HG02623 (cell line): ENCODE data around the gene TRIM9.

Source experiments
- ATAC-seq: cut with Tn5 transposase; IDR thresholded peaks from one replicate; pipeline ENCODE4 v1.9.1; 2021; ENCODE audit warnings: moderate library complexity; ENCODE audit not compliant: unreplicated experiment

Gene TRIM9

DNA sequence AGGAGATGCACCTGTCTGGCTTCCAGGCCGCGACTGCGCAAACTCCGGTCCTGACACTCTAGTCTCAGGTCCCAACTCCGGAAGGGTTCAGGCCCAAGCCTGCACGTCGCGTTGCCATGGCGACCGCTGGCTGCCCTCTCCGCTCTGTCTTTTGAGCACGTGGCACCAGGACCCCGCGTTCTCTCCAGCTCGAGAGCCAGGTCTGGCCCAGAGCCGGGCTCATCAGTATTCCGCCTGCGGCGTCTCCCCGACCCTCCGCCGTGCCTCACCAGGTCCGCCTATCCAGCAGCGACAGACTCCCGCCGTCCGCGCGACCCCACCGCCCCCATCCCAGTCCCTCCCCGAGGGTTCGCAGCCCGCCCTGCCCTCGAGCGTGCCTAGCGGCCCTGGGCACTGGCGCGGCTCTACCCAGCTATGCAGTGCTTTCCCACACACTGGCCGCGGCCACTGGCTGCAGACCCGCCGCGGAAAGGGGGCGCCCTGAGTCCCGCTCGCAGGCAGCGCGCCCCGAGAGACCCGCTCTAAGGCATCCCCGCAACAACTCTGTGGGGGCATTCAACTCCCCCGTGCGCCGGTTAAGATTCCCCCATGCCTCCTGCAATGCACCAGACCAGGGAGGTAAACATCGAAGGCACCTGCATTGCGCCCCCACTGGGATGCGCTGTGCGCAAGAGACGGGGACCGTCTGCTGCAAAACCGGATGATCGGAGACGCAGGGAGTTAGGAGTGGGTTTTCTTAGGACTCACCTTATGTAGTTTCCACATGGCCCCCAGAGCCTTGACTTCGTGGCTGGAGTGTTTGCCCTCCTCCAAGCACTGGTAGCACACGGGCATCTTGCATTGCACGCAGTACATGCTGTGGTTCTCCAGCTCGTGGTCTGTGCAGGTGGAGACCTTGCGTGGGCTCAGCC lies 1.3 kb downstream of the TRIM9 start:
- no peak for ATAC-seq

DNA sequence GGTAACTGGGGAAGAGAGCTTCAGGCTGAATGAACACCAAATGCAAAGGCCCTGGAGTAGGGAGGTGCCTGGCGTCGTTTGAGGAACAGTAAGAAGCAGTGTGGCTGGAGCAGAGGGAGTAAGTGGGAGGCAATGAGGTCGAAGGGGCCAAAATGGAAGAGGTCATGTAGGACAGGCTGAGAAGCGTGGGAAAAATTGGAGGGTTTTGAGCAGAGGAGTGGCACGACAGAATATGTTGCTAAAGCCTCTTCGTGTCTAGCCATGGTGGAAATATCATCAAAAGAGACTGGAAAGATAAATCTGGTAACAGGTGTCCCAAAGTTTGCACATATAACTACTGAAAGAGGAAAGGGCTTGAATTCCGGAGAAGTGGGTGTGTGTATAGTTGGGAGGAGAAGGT lies 1.9 kb downstream of the TRIM9 start:
- ATAC-seq, result no peak

DNA sequence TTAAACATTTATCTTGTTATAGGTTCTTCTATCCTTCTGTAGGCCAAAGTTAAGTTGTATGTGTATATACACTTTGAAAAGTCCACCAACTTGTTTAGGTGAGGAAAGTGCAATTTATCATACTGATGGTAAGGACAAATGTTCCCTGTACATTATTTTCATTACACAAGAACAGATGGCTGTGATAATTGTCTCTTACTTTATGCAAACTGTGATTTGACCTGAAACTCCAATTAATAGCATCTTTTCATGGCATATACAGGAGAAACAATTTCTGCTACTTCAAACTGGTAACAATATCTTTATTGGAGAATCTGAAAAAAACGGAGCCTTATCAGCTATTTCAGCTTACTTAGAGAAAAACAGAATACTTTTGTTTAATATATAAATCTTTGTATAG lies 5.6 kb downstream of the TRIM9 start:
- no peak for ATAC-seq

DNA sequence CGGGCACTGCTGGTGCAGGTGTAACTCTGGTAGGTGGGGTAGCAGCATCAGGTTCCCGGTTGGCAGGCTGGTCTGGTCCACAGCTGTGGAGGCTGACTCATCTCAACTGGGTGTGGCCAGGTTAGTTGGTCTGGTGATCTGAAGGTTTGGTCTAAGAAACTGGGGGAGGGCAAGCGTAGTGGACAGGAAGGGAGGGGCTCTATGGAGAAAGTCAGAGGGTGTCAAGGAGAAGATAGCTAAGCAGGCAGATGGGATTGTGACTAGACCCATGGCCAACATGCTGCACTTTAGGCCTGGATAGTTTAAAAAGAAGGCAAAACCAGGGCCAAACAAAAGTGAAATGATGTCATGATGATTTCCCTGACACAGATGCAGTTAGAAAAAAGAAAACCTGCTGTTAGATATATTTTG lies 7.9 kb downstream of the TRIM9 start:
- no peak for ATAC-seq

DNA sequence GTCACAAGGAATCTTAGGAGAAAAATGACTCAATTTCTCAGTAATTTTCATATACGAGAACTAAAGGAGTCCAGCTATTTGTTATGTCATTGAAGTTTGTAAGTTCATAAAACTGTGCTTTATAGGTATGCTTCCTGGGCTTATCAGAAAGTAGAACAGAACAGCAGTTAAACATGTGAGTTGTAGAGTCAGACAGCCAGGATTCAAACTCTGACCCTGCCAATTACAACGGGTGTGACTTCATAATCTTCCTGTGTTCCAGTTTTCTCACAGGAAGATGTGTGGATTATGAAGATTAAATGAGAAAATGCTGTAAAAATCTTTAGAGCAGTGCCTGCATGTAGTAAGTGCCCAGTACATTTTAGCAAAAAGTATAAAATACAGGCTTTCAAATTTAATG lies 8.9 kb downstream of the TRIM9 start:
- no peak for ATAC-seq

DNA sequence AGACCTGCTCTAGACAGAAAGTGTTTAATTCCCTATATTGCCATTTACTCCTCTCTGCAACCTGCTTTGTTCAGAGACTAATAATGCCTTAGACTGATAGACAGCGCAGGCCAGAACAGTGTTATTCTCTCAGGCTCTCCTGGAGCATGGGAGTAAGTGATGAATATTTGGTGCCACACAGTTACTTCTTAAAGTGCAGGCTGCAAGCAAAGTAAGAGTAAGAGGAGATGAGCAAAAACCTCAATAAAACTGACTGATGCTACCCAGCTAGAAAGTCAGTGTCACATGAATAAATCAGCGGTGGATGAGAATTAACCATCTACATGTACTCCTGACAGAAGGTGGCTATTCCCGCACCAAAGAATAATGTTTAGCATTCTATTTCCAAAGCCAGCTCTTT lies 9.9 kb downstream of the TRIM9 start:
- no peak for ATAC-seq

DNA sequence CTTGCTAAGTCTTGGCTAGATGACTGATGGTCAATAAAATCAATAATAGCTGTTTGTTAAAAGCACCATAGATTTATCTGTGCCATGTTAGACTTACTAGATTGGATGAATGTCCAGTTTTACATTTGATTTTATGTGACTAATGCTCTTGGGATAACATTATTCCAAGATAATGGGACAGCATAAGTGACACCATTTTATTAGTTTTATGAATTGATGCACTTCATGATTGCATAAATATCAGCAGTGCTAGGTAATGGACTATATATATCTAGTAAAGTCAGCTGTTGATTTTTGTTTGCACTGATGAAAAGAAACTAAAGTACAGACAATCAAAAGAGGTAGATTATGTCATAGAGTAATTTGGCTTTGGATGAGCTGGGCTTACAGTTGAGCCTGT lies 10.4 kb downstream of the TRIM9 start:
- no peak for ATAC-seq

DNA sequence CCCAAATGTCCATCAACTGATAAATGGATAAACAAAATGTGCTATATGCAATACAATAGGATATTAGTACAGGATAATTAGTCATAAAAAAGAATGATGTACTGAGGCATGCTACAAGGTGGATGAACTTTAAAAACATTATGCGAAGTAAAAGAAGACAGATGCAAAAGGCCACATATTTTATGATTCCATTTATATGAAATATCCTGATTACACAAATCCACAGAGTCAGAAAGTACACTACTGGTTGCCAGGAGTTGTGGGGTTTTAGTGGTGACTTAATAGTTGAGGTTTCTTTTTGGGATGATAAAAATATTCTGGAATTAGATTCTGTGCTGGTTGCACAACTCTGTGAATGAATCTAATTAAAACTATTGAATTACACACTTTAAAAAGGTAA lies 12.6 kb downstream of the TRIM9 start:
- no peak for ATAC-seq

DNA sequence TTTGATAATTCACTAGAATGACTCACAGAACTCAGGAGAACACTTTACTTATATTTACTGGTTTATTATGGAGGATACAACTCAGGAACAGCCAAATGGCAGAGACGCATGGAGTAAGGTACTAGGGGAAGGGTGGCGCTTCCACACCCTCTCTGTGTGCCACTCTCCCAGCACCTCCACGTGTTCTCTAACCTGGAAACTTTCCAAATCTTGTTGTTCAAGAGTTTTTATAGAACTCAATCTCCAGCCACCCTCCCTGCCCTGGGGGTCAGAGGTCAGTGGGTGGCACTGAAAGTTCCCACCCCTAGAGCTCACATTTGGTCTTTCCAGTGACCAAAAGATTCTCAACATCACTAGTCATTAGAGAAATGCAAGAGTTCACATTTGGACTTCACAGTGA lies 13.2 kb downstream of the TRIM9 start:
- ATAC-seq, result no peak

DNA sequence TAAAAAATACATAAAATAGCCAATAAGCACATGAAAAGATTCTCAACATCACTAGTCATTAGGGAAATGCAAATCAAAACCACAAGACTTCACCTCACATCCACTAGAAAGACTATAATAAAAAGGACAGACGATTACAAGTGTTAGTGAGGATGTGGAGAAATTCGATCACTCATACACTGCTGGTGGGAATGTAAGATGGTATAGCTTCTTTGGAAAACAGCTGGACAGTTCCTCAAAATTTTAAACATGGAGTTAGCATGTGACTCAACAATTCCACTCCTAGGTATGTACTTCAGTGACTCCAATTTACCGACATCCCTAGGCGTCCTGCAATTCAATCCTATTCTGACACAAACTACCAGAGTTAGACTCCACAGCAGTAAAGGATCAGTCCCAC lies 13.7 kb downstream of the TRIM9 start:
- ATAC-seq, result no peak

DNA sequence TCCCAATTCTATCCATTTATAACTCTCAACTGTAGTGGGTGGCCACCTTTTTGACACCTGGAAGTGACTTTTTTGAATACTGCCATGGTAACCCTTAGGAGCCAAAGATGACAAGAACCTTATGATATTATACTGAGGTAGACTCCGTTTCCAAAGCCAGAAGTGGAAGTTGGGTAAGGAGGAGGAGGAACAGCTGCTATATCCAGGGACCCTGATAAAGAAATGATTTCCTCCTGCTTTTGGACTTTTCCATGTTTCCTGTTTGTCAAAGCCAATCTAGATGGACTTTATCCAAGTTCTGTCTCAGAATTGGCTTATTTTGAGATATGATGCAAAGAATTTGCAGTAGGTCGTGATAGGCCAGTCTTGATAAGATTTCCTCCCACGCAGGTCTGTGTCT lies 14.3 kb downstream of the TRIM9 start:
- no peak for ATAC-seq

DNA sequence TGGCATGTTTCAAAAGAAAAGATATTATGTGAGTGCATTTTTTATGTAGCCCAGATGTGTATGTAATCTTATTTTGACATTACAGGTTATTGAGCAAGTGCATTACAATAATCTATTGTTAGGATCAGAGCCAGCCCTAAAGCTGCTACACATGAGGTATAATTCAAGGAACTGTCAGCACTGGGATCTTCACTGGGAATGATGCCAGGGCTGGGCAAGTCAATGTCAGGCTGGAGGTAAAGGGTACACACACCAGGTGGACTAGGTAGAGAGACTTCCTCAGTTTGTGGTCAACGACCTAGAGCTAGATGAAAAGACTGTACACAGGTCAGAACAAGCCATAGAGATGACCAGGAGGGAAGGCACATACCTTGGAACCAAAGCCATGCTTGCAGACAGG lies 15.4 kb downstream of the TRIM9 start:
- no peak for ATAC-seq

DNA sequence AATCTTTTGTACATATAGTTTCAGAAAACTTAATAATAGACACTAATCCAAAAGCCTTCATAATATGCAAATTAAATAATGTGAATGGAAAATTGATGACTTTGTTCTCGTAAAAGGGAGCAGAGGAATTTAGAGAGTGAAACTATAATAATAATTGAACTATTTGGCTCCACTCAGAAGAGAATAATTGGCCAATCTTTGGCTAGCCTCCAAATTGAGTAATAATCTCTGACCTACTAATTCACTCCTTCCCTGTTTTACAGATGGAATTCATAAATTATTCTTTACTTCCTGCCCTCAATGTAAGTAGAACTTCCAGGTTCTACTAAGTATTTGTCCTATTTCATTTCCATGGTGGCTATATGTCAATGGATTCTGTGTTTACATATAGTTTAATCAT lies 15.8 kb downstream of the TRIM9 start:
- no peak for ATAC-seq

DNA sequence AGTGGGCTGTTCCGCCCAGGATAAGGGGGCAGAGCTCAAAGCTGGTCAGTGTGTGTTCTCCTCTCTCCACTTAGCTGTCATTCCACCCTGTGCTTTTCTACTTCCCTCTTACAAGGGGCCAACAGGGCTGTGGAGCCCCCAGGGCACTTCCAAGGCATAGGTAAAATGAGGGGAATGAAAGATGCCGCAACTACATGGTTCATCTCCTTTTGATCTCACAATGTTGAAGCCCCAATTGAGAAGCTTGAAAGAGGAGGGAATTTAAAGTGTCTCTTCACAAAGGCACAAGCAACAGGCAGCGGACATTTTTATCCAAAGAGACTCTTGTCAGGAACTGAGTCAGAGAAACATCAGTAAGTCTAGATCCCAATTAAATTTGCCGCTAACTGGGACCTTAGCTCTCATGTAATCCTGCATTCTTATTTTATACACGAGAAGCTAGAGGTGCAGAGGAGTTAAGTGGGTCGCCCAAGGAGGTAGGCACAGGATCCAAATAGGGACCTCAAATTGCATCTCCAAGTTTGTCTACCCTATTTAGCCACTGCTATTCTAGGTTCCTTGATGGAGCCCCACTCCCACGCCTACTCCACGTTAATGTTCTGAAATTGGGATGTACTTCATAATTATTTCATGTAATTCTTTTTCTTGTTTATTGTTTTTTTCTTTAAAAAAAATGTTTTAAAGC lies 20.1 kb downstream of the TRIM9 start:
- no peak for ATAC-seq

DNA sequence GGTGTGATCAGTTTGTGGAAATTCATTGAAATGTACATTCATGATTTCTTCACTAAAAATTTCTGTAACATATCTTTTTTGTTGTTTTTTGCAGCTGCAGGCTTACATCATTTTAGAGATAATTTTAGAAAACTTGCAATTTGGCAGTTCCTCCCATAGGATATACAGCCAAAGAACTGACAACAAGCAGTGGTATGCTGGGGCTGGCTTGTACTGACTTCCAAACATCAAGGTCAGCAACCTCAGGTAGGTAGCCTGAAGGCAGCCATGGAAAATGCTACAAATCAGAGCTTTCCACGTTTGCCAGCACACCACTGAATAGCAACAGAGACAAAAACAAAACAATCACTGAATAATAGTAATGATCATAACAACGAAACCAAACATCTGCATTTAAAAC lies 21.2 kb downstream of the TRIM9 start:
- ATAC-seq, result no peak

DNA sequence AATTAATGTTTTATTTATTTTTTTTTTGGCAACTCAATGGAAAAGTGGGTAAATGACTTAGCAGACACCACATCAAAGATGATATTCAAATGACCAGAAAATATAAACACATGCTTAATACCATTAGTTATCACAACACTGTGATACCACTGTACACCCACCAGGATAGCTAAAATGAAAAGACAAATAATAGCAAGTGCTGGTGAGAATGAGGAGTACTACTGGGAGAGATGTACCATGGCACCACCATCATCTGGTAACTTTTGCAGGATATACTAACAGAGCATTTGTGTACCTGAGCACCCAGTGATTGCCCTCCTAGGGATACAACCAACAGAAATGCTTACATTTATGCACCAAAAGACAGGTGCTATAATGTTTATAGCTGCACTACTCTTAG lies 21.9 kb downstream of the TRIM9 start:
- ATAC-seq, result no peak

DNA sequence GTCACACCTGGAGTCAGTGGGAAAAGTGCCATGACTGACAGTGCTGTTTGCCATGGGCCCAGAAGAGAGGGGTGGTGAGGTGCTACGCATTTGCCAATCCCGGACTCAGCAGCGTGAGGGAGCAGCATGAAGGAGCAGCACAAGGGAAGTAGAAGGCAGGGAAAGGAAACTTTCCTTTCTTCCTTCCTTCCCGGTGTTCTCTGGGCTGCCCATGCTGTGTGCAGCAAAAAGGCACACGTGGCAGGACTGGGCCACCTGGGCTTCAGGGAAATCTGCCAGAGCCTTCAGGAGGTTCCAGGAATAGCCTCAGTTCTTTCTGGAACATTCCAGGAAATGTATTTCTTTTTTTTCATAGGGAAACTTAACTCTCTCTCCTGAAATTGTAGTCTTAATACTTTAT lies 23.0 kb downstream of the TRIM9 start:
- no peak for ATAC-seq

DNA sequence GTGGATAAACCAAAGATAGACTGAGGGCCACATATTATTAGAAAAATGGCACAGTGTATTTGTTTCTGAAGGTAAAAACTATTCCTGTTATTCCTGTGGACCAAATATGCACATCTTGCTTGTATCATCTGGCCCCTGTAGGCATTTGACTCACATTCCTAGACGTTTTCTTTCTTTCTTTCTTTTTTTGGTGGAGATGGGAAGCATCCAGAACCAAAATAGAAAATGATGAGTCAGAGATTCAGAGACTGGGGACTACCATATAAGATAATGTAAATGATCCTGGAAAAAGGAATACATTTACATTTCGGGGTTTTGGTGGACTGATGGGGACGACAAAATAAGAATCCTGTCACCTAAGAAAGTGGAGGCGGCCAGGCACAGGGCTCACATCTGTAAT lies 24.2 kb downstream of the TRIM9 start:
- no peak for ATAC-seq

DNA sequence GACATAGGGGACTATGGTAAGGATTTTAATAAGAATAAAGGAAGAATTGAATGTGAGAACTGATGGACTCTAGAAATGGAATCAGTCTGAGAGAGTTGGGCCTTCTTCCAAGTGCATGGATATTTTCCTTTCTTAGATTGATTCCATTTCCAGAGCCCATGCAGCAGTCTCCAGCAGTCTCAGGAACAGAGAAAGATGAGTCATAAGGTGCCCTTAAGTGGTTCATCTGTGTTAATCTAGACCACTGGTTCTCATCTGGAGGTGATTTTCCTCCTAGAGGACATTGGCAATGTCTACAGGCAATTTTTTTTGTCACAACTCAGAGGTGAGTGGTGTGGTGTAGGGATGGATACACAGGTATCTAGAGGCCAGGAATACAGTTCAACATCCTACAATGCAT lies 25.9 kb downstream of the TRIM9 start:
- no peak for ATAC-seq

DNA sequence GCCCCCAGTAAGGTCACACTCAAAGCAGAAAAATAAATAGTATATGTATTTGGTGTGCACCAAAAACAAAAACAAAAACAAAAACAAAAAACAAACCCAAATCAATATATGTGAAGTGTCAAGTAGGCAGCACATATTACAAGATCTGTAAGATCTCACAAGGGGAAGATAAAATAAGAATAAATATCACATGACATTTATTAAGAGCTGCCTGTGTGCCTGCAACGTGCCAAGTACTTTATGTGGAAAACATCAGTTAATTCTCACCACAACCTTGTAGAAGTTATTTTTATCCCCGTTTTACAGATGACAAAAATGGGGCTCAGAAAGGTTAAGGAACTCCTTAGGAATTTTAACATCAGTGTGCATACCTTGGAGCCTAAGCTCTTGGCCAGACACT lies 26.6 kb downstream of the TRIM9 start:
- ATAC-seq, result no peak

DNA sequence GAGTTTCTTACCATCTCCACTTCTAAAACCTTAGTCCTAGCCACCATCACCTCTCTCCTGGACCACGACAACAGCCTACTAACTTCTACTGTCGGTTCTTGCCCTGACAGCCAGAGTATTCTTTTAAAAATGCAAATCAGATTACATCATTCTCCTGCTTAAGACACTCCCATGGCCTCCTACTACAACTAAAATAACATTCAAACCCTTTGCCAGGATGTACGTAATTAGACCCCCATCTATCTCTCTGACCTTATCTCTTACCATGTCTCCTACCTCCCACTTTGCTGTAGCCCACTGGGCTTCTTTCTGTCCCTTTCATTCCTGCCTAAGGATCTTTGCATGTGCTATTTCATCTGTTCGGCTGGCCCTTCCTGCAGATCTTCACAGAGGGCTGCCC lies 27.6 kb downstream of the TRIM9 start:
- no peak for ATAC-seq

DNA sequence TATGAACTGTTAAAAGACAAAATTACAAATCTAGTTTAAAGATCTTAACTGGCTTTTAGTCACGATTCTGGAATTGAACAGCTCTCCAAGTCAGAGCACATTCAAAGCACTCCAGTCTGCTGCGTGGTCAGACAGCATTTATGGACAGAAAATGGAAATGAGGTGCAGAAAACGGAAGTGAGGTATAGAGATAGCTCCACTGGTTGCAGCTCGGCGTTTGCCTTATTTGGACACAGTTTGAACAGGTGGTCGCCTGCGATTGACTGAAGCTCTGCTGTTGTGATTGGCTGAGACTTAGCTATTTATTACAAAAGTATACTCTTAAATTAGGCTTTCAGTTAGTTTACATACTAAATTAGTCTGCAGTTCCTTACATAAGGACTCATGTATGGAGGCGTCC lies 28.3 kb downstream of the TRIM9 start:
- no peak for ATAC-seq

DNA sequence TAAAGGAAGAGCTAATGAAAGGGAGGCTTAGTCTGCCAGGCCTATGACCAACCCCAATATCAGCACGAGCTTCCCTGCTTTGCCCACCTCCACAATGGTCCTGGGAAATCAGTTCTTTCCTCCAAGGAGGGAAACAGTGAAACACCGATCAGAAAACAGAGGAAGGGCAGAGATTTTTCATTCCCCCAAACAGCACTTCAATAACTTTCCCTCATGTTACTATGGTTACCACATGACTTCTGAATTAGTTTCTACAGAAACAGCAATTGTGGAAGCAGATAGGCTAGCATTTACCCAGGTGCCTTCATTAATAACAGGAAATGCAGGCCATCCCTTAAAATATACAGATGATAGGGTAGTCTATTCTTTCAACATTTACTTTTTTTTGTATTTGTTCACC lies 35.9 kb downstream of the TRIM9 start:
- no peak for ATAC-seq
